AG04450 (cell line): ENCODE measurements around the gene NUDT3. TPM values are rescaled to one million over a fixed set of nuclear protein-coding genes. Genes with fewer than 3 reads are reported as not detected.

Experiments
- CTCF ChIA-PET: fragments of 300-600, 350-600 bp; formaldehyde crosslinking; extraction: SDS; loops from one replicate; lab custom pipeline; 2022; ENCODE audit warnings: antibody characterized with exemption, inconsistent platforms; lab: Charles Lee
- POLR2A ChIA-PET: fragments of 350-600 bp; formaldehyde crosslinking; extraction: SDS; loops from one replicate; lab custom pipeline; 2021; ENCODE audit warnings: antibody characterized with exemption, inconsistent platforms; lab: Yijun Ruan, JAX
- DNase-seq: peaks from one replicate; pipeline ENCODE4 v3.0.0-alpha.2; 2011; ENCODE audit warnings: low read depth, low spot score
- H3K27ac ChIP-seq: one replicate; pipeline ENCODE4 v1.5.1; 2012; ENCODE audit warnings: low read depth, low read length, control low read depth
- H3K27me3 ChIP-seq: one replicate; pipeline ENCODE4 v1.6.0; 2012; ENCODE audit warnings: low read length; ENCODE audit not compliant: control insufficient read depth, insufficient read depth
- H3K4me3 ChIP-seq: 2 replicates; pipeline ENCODE4 v1.5.1; 2011; ENCODE audit warnings: mild to moderate bottlenecking, low read depth, low read length, control low read depth
- H3K9me3 ChIP-seq: 2 replicates; pipeline ENCODE4 v1.5.1; 2012; ENCODE audit warnings: low read length; ENCODE audit not compliant: control insufficient read depth, insufficient read depth
- CTCF ChIP-seq: IDR thresholded peaks from 2 replicates; pipeline ENCODE4 v1.5.1; 2011; ENCODE audit warnings: low read depth, low read length, control low read depth, inconsistent platforms
- polyA plus RNA-seq: library from polyadenylated mRNA; depleted of rRNA; stranded (reverse); fragments of >200 nt; gene quantifications from 2 replicates; pipeline ENCODE4 v1.2.3, GENCODE V29; 2011

NUDT3 gene
- polyA plus RNA-seq, 1 experiment = 26.7 TPM

- no peak overlapping the region for H3K4me3 ChIP-seq
- CTCF ChIA-PET = no interaction called here
- H3K9me3 ChIP-seq = no peaks in the 10 kb centered on the region; the same call in 1 of the 2 replicates
- no peak for DNase-seq
- POLR2A ChIA-PET = no interaction called here
- TF ChIP-seq CTCF = no peak
- H3K27me3 ChIP-seq = no peaks in the 10 kb centered on the region
- H3K27ac ChIP-seq = no peak overlapping the region
These were observed 103.3 kb downstream of the NUDT3 start for GRCh38 chr6:34289137-34289536.

GRCh38 chr6:34288581-34288980, 103.9 kb downstream of the NUDT3 start:
- DNase-seq = no peak
- no peak overlapping the region for H3K4me3 ChIP-seq
- H3K9me3 ChIP-seq = no peaks in the 10 kb centered on the region; the same call in 1 of the 2 replicates
- POLR2A ChIA-PET = no interaction called here
- no peak for TF ChIP-seq CTCF
- CTCF ChIA-PET = no interaction called here
- H3K27me3 ChIP-seq = no peaks in the 10 kb centered on the region
- H3K27ac ChIP-seq = no peak overlapping the region

- no peaks in the 10 kb centered on the region for H3K27me3 ChIP-seq
- no peaks in the 10 kb centered on the region; the same call in 1 of the 2 replicates for H3K9me3 ChIP-seq
- H3K27ac ChIP-seq = no peak overlapping the region
- CTCF ChIA-PET = no interaction called here
- POLR2A ChIA-PET = interaction anchor here (0.6 kb wide), 1 partner anchor 127 kb away, joined by 3 read pairs; no protein-coding TSS in a partner anchor
- TF ChIP-seq CTCF = no peak
- DNase-seq = no peak
- no peak overlapping the region for H3K4me3 ChIP-seq
These were observed 106.9 kb downstream of the NUDT3 start for GRCh38 chr6:34285448-34286164.

- no peak for TF ChIP-seq CTCF
- H3K27ac ChIP-seq = no peak overlapping the region
- H3K27me3 ChIP-seq = no peaks in the 10 kb centered on the region
- ChIA-PET POLR2A (no interaction called here), CTCF (interaction anchor here (0.6 to 3.4 kb wide), 3 partner anchors 35 to 131 kb away, joined by 3 to 8 read pairs (median 3); no protein-coding TSS in a partner anchor)
- no peaks in the 10 kb centered on the region; the same call in 1 of the 2 replicates for H3K9me3 ChIP-seq
- H3K4me3 ChIP-seq = no peak overlapping the region
- peak; percentile 32 for DNase-seq
These were observed 107.7 kb downstream of the NUDT3 start for GRCh38 chr6:34284563-34285447.
